Activated T-cell treated with anti-CD3 and anti-CD28 coated beads for 24 hours (primary cell): ENCODE data around the gene LIMK2.
"Not testable (repeated sequence)": the region's sequence is repeated elsewhere in the genome, so short reads cannot be mapped to it uniquely, and the experiment has no call there.

Experiments used
- DNase-seq: peaks from one replicate; pipeline ENCODE4 v3.0.0-alpha.2; 2020; ENCODE audit warnings: low read depth

Gene LIMK2

DNA sequence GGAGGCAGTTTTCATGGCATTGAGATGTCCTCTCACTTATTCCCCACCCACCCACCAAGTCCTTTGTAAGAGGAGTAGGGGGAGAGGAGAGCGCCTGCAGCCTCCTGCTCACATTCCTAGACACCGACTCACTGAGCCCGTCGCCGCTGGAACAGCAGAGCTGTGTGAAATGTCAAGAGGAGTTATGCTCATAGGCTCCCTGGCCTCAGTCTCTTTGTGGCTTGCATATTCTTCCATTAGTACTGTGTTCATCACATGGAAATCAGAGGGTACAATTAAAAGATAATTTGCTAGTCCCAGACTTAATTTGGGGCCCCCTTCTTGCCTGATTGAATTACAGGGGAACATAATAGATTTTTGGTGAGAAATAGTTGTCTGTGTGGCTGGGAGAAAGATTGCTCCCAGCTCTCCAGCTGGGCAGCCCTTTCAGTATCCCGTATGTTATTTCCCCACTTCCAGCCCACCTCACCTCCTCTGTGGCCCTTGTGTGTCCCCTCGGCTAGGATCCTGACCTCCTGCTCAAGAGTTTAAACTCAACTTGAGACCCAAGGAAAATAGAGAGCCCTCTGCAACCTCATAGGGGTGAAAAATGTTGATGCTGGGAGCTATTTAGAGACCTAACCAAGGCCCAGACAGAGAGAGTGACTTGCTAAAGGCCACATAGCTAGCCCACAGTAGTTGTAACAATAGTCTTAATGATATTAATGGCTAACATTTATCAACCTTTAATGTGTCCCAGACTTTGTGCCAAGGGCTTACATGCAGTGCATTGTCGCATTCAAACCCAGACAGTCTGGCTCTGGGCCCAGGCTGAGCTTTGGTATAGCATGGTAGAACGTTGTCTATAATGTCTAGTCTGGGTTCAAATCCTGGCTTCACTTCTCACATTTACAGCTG lies 32.2 kb downstream of the LIMK2 start:
- no peak for DNase-seq

DNA sequence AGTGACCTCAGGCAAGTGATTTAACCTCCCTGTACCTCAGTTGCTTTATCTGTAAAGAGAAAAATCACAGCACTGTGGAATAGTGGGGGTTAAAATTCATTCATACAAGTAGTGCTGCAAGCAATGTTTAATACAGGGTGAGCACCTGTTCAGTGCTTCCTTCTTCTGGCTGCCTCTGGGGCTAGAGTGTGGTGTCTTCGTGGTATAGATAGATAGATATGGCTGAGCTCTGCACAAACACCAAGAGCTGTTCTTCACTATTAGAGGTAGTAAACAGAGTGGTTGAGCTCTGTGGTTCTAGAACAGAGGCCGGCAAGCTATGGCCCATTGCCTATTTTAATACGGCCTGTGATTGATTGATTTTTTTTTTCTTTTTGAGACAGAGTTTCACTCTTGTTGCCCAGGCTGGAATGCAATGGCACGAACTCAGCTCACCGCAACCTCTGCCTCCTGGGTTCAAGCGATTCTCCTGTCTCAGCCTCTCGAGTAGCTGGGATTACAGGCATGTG lies 32.9 kb downstream of the LIMK2 start:
- no peak for DNase-seq

DNA sequence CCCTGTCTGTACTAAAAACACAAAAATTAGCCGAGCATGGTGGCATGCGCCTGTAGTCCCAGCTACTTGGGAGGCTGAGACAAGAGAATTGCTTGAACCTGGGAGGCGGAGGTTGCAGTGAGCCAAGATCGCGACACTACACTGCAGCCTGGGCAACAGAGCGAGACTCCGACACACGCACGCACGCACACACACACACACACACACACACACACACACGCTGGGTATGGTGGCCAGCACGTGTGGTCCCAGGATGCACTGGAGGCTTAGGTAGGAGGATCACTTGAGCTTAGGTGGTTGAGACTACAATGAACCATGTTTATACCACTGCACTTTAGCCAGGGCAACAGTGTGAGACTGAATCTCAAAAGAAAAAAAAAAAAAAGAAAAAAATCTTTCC lies 33.9 kb downstream of the LIMK2 start:
- DNase-seq: not testable (repeated sequence)

DNA sequence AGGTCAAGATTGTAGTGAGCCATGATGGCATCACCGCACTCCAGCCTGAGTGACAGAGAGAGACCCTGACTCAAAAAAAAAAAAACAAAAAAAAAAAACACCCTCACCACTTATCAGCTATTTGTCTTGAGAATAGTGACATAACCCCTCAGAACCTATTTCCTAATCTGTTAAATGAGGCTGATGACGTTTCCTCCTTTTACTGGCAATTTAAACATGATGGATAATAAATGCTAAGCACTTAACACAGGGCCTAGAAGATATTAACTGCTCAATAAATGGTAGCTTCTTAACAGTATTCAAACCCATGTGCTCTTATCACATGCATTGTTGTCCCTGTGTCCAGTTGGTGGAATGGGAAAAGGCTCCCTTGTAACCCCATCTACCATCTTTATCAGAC lies 34.6 kb downstream of the LIMK2 start:
- DNase-seq: no peak

DNA sequence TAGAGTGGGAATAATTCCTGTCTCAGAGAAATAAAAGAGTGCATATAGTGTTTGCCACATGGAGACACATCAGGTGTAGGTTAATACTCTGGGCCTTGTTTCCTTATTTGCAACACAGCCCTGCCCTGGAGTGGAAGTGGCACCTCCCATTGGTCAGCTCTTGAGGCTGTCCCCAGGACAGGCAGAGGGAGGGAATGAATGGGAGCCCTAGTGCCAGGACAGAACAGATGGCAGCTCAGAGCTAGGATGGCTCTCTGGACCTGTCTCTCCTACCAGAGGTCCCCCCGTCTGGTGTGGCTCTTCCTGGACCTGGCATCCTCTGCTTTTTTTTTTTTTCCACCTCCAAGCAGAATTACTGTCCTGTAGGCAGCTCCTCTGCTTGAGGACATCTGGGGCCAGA lies 35.6 kb downstream of the LIMK2 start:
- no peak for DNase-seq

DNA sequence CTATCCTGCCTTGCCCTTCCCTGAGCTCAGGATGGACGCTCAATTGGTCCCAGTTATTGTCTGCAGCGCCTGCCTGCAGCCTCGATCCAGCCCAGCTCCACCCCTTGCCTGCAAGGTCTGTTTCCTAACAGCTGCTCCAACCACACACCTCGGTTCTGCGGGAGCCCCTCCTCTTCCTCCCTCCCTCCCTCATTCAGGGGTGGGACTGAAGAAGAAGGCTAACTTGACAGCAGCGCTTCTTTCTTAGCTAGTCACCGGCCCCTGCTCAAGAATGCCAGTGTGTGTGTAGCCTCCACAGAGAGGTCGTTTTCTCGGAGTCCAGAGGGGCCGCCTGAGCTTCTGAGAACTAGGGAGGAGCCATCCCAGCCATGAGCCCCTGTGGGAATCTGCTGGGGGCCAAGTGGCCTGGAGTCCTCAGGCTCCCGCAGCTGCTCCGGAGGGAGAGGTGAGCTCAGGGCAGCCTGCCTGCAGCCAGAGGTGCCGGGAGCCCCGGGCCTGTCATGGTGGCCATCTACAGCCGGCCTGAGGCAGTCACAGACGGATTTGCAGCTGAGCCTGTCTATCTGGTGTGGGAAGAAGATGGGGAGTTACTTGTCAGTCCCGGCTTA lies 36.1 kb downstream of the LIMK2 start:
- peak; percentile 62 for DNase-seq

DNA sequence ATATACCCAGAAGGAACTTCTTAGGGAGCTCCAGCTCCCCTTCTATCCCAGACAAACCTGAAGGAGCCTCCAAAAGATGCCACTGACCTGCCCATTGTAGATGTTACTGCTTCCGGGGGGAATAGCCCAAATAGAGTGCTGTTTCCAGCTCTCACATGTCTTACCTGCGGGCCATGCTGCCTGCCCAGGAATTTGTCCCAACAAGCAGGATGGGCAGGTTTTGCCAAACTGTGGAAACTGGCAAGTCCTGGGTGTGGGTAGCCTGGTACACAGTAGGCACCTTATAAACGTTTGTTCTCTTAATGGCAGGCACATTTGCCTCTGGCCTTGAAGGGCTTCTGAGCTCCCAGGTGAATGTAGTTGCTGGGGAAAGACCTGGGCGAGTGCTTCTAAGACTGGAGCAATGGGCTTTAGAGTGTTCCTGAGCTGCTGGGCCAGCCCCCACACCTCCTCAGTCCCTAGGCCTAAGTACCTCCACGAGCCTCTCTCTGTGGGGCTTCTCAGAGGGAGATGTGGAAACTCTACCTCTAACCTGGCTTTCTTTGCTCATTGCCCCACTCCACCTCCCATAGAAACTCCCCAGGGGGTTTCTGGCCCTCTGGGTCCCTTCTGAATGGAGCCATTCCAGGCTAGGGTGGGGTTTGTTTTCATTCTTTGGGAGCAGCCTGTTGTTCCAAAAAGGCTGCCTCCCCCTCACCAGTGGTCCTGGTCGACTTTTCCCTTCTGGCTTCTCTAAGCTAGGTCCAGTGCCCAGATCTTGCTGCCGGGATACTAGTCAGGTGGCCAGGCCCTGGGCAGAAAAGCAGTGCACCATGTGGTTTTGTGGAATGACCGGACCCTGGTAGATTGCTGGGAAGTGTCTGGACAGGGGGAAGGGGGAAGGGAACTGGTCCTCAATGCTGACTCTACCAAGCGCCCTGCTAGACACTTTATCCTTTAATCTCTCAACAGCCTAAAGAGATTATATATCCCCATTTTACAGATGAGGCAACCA lies 37.2 kb downstream of the LIMK2 start:
- DNase-seq: no peak

DNA sequence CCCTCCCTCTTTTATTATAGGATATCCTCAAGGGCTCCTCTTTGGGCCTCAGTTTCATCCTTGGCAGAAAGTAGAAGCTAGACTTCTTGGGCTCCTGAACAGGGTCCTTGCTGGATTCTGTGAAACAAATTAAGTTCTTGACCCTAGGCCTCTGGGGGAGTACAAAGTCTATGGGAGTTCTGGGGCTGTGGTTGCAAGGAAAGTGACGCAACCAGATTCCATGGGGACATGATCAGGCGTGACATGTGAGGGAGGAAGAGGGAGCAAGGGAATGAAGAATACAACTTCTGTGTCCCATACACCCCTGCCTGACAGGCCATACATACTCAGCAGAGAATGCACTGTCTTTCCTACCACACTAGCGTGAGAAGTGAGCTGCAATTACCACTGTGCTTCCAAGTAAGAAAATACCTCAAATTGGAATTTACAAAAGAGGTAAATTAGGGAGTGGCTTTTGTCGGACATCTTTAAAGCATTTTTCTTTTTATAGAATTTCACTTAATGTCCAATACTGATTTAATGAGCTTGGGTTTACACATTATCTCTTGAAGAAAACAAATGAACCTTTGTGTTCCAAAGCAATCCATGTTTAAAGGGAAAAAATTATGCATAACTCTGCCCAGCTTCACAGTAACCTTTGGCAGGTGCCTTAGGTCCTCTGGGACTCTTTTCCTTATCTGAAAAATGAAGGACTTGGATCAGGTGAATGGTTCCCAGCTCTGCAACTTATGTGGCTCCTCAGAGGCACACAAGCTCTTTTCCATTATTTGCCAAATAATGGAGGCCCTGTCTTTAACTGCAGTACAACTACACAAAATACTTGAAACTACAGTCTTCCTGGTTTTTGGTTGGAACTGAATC lies 38.9 kb downstream of the LIMK2 start:
- no peak for DNase-seq

DNA sequence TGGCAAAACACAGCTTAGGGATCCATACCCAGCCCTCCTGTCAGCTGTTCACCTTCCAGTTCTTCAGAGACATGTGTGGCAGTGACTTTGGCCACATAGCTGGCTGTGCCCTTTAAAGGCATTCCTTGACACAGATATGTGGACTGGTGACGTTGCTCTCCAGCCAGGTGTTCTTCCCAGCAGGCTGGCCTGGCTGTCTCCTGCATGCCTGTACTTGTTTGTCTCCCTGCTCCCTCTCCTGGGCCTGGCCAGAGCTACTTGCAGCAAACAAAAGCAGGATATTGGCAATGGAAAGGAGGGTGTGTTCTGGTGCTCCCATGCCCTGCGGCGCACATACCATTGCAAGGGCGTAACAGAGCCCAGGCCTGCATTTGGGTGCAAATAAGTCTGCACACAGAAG lies 41.9 kb downstream of the LIMK2 start:
- no peak for DNase-seq

DNA sequence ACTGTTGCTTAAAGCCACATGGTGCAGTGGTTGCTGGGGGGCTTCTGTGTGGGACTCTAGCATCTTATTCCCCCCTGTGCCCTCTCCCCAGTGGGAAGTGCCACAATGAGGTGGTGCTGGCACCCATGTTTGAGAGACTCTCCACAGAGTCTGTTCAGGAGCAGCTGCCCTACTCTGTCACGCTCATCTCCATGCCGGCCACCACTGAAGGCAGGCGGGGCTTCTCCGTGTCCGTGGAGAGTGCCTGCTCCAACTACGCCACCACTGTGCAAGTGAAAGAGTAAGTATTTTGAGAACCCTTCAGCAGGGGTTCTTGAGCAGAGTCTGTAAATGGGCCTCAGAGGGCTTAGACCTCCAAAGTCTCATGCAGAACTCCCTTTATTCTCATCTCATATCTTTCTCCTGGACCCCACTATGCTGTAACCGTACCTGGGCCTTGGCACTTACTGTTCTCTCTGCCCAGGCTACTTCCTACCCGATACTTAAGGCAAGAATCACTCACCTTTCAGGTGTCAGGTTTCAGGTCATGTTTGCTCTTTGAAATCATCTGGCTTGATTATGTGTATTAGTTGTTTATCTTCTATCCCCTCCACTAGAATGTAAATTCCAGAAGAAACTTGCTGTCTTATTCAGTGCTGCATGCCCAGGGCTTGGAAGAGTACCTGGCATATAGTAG lies 47.8 kb downstream of the LIMK2 start:
- no peak for DNase-seq

DNA sequence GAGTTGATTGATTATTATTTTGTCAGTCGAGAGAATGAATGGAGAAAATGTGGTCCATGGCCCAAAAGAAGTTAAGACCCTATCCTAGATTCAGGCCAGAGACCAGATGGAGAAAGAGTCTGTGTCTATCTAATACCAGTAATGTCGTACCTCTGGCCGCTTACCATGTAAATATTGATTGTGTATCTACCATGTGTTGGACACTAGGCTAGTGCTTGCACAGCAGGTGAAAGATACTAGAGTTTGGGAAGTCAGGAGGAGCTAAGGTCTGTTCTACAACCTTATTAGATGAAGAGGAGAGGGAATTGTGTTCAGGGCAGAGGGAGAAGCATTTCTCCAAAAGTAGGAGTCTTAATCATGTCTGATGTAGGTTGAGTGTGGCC lies 48.4 kb downstream of the LIMK2 start:
- no peak for DNase-seq

DNA sequence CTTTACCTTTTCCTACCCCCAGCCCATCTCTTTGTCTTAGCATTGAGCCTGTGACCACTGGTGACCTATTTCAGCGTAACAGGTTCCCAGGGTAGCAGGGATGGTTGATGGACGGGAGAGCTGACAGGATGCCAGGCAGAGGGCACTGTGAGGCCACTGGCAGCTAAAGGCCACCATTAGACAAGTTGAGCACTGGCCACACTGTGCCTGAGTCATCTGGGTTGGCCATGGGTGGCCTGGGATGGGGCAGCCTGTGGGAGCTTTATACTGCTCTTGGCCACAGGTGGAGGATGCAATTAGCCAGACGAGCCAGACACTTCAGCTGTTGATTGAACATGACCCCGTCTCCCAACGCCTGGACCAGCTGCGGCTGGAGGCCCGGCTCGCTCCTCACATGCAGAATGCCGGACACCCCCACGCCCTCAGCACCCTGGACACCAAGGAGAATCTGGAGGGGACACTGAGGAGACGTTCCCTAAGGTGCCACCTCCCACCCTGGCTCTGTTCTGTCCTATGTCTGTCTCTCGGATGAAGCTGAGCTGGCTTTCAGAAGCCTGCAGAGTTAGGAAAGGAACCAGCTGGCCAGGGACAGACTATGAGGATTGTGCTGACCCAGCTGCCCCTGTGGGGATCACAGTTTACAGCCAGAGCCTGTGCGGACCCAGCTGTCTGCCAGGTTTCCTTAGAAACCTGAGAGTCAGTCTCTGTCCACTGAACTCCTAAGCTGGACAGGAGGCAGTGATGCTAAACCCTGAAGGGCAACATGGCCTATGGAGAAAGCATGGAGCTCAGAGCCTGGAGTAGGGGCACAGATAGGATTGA lies 50.4 kb downstream of the LIMK2 start:
- no peak for DNase-seq

DNA sequence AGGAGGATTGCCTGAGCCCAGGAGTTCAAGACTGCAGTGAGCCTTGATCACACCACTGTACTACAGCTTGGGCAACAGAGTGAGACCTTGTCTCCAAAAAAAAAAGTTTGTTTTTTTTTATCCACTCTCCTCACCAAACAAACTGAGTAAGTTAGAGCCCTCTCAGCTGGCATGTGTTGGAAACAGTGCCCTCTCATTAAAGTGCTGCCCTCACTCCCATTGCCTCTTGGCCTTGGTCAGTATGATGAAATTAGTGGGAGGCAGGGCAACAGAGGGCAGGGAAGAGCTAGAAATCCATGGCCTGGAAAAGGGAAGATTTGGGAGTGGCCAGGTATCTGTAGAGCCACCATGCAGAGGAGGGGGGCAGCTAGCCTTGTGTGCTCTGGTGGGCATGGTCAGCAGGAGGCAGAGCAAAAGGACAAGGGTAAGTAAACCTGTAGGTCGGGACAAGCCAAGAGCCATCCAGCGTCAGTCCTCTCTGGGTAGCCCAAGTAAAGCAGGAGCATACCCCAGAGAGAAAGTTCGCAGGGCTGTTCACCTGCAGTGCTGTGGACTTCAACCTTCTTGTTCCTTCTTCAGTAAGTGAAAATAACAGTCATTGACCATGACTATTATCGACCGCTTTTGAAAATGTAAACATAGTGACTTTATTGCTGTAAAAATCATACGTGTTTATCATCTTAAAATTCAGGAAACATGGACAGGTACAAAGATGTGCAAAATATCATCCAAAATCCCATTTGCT lies 52.0 kb downstream of the LIMK2 start:
- DNase-seq: no peak

DNA sequence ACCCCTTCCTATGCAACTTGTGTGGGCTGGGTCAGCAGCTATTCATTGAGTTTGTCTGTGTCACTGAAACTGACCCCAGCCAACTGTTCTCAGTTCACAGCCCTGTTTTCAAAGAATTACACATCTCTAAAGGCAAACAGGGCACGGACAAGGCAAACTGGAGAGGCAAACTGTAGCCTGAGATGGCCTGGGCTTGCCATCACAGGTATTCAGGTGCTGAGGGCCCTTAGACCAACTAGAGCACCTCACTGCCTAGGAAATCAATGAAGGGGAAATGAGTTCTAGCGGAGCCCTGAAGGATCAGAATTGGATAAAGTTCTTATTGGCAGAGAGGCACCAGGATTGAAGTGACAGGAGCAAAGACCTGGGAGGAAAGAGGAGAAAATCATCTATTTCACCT lies 56.2 kb downstream of the LIMK2 start:
- no peak for DNase-seq

DNA sequence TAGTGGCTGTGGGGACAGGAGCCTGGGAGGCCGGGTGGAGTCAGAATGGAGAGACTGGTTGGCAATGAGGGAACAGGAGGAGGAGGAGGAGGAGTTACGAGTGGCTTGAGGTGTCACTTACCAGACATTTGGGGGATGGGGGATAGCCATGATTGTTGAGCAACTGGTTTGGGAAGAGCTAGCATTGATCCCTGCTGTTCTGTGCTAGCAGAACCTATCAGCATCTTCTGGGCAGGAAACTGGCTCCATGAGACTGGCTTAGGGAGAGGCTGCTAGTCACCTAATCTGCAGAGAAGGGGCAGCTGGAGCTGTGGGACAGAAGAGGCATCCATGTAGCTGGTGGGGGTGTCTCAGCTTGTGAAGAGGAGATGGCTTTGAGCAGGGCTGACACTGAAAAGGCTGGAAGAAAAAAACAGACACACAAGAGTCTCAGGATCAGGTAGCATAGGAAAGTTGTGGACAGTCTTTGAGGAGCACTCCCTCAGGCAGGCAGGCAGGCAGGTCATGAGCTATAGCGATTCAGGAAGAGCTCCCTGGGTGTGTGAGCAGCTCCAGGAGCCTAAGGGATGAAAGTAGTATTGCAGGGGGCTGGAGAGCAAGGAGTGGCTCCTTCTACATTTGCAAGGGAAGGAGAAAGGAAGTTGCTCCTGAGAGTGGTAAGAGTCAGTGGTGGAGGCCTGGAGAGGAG lies 57.9 kb downstream of the LIMK2 start:
- DNase-seq: no peak

DNA sequence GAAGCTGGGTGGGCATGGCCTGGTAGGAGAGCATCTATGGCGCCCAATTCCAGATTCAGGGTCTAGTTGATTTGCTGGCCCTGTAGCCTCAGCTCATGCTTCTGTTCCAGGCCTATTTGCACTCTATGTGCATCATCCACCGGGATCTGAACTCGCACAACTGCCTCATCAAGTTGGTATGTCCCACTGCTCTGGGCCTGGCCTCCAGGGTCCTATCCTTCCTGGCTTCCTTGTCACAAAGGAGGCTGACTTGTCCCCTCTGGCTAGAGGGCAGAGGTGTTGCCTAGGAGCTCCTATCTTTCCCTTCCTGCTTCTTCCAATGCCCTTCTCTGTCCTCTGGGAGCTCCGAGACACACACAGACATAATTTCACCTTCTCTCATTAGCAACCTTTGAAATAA lies 58.9 kb downstream of the LIMK2 start:
- no peak for DNase-seq

DNA sequence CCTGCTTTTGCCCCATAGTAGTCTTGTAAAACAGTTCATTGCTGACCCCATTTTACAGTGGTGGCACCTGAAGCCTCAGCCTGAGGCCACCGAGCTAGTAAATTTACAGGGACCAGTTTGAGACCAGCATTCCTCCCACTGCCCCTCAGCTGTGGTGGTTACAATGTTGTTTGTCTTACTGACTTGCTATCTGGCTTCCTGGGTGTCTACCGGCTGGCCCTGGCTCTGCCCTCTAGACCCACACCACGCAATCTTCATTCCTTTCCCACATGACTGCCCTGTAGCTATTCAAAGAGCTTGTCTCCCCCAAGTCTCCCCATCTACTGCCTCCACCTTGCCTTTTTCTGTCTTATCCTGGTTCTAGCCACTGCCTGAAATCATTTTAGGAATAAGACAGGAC lies 59.4 kb downstream of the LIMK2 start:
- no peak for DNase-seq
